ENCODE results near the gene EVI5L.

Gene EVI5L

DNA sequence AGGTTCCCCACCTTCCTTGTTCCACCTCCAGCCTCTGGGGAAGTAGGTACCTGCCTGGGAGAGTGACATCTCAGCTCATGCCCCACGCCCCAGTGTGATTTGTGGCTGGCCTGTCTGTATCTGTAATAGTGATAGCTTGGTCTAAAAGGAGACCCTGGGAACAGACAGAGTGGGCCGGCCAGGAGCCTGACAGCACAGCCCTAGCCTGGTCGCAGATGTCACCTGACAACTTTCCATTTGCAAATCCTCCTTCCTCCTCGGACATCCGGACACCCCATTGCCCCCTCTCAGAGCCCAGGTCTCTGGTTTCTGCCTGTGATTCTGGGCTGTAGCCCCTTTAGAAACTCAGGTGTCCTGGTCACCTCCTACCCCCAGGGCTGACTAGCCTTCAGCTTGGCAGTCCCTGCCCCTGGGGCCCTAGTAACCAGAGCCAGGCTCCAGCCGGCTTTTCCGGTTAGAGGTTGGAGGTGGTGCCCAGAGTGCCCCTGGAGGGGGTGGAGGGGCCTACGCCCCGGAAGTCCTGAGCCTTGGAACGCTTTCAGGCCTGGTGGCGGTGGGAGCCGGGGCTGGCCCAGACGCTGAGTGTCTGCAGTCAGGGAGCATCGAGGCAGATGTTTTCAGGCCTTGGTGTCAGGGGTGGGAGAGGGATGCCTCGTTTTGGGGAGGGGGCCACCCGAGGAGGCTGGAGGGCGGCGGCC, 64.7 kb downstream of the EVI5L start:
- DNase-seq (ENCODE audit: low read depth in 2 of 2, low spot score in 1 of 2) = no peak

DNA sequence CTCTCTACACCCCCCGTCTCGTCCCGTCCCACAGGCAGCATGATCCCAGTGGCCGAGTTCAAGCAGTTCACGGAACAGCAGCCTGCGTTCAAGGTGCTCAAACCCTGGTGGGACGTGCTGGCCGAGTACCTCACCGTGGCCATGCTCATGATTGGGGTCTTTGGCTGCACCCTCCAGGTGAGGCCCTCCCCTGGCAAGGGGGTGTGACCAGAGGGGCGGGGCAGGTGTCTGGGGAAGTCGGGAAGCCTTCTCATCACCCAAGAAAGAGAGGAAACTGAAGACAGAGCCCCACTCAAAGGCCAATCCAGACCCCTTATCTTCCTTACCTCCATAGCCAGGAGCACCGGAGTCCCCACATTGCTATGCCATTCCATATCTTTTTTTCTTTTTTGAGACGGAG, 65.5 kb downstream of the EVI5L start:
- no peak for DNase-seq (ENCODE audit: low read depth in 2 of 2, low spot score in 1 of 2)

DNA sequence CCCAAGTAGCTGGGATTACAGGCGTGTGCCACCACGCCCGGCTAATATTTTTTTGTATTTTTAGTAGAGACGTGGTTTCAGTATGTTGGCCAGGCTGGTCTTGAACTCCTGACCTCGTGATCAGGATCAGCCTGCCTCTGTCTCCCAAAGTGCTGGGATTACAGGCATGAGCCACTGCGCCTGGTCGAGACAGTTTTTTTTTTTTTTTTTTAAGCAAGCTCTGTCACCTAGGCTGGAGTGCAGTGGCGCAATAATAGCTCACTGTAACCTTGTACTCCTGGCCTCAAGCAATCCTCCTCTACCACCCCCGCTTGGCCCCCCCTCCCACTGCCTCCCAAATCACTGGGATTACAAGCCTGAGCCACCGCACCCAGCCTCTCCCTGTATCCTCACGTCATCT, 67.3 kb downstream of the EVI5L start:
- DNase-seq (ENCODE audit: low read depth in 2 of 2, low spot score in 1 of 2) = no peak

DNA sequence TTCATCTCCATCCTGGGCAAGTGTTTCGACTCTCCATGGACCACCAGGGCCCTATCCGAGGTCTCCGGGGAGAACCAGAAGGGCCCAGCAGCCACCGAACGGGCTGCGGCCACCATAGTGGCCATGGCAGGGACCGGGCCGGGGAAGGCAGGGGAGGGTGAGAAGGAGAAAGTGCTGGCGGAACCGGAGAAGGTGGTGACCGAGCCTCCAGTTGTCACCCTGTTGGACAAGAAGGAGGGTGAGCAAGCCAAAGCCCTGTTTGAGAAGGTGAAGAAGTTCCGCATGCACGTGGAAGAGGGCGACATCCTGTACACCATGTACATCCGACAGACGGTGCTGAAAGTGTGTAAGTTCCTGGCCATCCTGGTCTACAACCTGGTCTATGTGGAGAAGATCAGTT, 68.9 kb downstream of the EVI5L start:
- DNase-seq (ENCODE audit: low read depth in 2 of 2, low spot score in 1 of 2) = no peak

DNA sequence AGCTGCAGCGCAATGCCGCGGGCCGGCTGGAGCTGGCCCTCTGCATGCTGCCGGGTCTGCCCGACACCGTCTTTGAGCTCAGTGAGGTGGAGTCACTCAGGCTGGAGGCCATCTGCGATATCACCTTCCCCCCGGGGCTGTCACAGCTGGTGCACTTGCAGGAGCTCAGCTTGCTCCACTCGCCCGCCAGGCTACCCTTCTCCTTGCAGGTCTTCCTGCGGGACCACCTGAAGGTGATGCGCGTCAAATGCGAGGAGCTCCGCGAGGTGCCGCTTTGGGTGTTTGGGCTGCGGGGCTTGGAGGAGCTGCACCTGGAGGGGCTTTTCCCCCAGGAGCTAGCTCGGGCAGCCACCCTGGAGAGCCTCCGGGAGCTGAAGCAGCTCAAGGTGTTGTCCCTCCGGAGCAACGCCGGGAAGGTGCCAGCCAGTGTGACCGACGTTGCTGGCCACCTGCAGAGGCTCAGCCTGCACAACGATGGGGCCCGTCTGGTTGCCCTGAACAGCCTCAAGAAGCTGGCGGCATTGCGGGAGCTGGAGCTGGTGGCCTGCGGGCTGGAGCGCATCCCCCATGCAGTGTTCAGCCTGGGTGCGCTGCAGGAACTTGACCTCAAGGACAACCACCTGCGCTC, 69.8 kb downstream of the EVI5L start:
- DNase-seq (ENCODE audit: low read depth in 2 of 2, low spot score in 1 of 2) = no peak

DNA sequence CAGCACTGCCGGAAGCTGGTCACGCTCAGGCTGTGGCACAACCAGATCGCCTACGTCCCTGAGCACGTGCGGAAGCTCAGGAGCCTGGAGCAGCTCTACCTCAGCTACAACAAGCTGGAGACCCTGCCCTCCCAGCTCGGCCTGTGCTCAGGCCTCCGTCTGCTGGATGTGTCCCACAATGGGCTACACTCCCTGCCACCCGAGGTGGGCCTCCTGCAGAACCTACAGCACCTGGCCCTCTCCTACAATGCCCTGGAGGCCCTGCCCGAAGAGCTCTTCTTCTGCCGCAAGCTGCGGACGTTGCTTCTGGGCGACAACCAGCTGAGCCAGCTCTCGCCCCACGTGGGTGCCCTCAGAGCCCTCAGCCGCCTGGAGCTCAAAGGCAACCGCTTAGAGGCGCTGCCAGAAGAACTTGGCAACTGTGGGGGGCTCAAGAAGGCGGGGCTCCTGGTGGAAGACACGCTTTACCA, 70.4 kb downstream of the EVI5L start:
- DNase-seq (ENCODE audit: low read depth in 2 of 2, low spot score in 1 of 2) = no peak

DNA sequence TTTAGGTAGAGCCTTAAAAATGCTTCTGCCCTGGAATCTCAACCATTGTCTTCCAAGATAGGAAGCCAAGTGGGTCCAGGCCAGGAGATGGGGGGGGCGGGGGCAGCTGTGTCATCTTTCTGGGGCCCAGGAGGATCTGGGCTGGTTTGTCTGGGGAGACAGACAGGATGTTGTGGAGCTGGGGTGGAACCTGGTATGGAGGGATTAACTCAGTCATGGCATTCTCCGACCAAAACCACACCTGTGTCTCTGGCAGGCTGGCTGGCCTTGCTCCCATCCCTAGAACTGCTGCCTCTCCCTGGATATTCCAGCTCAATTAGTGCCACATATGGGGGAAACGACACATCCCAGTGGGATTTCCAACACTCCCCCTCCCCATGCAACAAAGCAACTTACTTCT, 70.9 kb downstream of the EVI5L start:
- no peak for DNase-seq (ENCODE audit: low read depth in 2 of 2, low spot score in 1 of 2)

DNA sequence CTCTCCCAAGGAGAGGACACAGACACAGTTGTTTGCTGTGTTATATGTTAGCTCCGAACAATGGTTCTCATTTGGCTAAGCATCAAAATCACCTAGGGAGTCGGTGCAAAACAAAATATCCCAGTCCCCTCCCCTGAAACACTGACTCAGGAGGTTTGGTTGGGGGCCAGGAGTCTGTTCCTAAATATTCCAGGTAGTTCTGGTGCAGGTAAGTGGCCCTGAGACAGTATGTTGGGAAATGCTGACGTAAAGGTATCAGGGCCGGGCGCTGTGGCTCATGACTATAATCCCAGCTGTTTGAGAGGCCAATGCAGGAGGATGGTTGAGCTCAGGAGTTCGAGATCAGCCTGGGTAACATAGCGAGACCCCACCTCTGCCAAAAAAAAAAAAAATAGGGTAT, 71.3 kb downstream of the EVI5L start:
- DNase-seq (ENCODE audit: low read depth in 2 of 2, low spot score in 1 of 2) = no peak

DNA sequence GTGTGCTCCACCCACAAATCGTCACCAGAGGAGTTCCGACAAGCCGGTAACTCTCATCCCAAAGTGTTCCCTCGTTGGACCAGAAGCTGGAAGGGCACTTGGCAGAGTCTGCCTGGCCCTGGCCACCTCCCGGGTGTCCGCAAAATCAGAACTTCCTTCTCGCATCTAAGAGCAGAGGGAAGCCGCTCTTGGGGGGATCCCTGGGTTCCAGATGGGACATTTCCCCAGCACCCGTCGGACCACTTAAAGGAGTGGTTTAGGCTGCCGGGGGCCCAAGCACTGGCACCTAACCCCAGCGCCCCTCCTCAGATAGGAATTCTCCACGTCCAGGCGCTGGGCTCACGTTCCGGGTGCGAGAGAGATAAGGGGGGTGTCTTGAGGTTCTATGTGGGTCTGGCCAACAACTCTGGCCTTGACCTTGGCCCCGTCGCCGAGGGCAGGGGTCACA, 72.8 kb downstream of the EVI5L start:
- no peak for DNase-seq (ENCODE audit: low read depth in 2 of 2, low spot score in 1 of 2)

DNA sequence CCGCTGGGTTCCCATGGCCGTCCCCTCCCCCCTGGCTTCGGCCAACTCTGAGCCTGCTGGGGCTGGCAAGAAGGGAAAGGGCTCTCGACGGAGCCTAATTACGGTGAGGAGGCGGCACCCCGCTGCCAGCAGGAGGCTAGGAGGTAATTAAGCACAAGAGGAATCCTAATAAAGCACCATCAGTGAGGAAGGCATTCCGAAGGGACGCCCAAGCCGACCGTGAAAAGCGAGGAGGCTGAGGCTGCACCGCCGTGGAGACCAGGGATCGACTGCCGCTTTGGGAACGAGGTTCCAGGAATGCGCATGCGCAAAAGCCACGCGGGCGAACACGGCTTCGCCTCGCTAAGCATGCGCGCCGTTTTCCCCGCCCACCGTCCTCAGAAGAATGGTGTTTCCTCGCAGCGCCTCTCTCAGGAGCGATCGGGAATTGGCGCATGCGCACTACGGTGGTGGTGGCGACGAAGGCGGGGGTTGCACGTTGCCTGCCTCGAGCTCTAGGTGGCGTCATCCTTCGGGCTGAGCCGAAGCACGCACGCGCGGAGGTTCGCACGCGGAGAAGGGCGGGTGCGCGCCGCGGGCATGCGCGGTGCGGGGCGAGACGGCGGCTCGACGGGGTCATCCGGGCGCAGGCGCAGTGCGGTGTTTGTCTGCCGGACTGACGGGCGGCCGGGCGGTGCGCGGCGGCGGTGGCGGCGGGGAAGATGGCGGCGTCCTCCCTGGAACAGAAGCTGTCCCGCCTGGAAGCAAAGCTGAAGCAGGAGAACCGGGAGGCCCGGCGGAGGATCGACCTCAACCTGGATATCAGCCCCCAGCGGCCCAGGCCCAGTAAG, 73.4 kb downstream of the EVI5L start, which contains the start of gene MAP2K7:
MAP2K7 (plus strand) TSS at position 634 of the 830 bp plus-strand sequence; CDS start at position 702, 68 bp downstream.
- peak; percentile 100 for DNase-seq (ENCODE audit: low read depth in 2 of 2, low spot score in 1 of 2)

DNA sequence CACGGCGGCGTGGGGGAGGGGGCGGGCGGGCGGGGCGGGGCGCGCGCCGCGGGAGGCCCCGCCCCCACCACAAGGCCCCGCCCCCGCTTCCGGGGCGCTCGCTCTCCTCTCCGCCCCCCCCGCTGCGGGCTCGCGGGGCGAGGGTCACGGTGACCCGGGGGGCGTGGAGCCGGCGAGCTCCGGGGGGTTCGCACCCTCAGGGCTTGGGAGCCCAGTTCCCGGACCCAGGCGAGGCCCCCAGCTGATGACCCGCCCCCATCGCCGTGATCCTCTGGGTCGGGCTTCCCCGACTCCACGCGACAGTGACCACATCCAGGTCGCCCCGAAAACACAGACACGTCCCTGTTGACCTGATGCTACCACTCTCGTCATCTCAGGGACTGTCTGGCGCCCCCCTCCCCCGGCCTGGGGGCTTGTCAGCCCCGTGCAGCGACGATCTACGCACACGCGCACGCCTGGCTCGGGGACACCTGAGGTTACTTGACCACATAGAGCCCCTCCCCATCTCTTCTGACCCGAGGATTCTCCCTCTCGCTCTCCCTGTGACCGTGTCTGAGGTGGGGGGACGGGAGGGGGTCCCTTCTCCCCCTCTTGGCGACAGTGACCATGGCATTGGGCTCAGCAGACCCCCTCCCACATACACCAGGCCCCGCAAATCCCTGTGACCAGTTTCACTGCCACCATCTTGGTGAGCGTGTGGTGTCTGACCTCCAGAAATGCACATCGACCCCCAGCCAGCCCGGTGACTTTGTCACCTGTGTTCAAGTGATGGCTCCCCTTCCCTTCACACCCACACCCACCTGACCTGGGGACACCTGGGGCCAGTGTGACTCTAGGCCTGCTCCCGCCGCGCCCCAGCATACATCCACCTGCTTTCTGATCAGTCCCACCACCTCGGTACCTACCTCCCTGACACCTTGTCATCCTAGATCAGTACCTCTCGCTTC, 74.3 kb downstream of the EVI5L start:
- DNase-seq (ENCODE audit: low read depth in 2 of 2, low spot score in 1 of 2) = peak in 1 of 2 donors; percentile 37

DNA sequence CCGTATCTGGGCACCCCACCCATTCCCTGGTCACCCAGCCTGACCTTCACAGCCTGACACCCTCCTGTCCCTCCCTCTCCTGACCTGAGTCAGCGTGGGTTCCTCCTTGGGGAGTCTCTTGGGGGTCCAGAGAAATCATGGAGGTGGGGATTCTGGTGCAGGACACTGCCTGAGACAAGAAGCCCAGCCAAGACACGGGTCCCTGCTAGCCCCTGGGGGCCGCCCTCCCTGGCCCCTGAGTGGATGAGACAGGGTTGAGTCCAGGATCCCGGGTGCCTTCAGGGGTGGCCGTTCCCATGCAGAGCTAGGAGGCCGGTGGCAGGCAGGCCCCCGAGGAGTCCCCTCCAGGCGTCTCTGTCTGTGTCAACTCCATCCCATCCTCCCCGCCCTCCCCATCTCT, 75.2 kb downstream of the EVI5L start:
- no peak for DNase-seq (ENCODE audit: low read depth in 2 of 2, low spot score in 1 of 2)

DNA sequence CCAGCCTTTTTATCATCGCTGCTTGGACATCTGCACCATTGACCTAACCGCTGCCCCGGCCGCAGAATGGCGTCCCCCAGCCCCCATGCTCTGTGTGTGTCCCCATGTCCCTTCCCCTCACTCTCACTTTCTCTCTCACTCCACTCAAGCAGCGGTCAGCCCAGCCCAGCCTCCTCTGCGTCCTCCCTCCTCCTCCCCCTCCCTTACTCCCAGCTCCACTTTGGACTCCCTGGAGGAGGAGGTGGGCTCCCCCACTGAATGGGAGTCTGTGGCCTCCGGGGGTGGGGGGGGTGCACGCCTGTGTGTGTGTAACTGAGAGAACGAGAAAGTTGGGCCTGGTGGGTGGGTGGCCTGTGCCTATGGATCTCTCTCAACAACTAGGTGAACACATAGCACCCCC, 75.8 kb downstream of the EVI5L start:
- DNase-seq (ENCODE audit: low read depth in 2 of 2, low spot score in 1 of 2) = no peak

DNA sequence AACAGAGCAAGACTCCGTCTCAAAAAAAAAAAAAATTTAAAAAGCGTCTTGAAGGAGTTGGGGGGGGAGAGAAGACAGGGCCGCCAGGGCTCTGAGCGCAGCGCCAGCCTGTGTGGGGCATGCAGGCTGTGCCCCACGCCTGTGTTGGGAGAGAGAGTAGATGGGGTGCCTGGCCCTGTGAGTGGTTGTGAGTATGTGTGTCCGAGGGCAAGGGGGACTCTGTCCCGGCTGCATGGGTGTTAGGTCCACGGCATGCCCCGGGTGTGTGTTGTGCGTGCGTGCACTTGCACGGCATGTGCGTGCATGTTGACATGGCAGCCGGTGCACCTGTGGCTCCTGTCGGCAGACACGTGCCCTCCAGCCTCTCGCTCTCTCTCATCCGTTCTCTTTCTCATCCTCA, 77.1 kb downstream of the EVI5L start:
- DNase-seq (ENCODE audit: low read depth in 2 of 2, low spot score in 1 of 2) = no peak

DNA sequence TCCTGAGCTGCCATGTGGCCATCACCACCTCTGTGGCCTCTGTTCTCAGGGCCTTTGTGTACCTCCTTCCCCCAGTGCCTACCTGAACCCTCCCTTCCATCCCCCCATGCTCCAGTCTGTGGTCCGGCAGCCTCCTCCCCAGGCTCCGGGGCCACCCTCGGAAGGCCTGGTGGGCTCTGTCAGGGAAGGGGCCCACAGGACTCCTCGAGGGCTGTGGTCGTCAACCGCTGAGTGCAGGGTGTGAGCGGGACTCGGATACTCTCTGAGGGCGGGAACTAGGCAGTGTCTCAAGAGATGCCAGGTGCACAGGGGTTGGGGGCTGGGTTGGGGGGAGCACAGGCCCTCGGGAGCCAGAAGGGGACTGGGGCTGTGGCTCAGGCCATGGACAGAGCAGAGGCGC, 77.5 kb downstream of the EVI5L start:
- no peak for DNase-seq (ENCODE audit: low read depth in 2 of 2, low spot score in 1 of 2)

DNA sequence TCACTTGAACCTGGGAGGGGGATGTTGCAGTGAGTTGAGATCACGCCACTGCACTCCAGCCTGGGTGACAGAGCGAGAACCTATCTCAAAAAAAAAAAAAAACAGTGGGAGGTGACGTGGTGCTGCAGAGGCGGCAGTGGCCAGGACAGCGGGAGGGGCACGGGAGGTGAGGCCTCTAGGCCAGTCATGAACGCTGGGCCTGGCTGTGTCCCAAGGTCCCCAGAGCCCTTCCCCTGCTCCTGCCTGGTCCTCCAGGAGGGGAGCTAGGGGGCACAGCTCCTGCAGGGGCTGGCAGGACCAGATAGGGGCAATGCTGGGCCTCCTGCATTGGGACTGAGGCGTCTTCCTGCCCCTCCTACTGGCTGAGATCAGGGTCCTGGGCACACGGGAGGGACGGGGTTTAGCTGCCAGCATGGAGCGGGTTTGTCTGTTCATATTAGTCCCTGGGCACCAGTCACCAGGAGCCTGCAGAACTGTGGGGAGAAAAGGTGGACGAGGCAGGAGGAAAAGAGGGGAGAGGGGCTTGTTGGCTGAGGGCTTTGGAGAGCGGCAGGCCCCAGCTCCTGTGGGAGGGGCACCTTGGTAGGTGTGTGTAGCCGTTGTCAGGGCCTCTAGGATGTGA, 78.2 kb downstream of the EVI5L start:
- DNase-seq (ENCODE audit: low read depth in 2 of 2, low spot score in 1 of 2) = no peak

DNA sequence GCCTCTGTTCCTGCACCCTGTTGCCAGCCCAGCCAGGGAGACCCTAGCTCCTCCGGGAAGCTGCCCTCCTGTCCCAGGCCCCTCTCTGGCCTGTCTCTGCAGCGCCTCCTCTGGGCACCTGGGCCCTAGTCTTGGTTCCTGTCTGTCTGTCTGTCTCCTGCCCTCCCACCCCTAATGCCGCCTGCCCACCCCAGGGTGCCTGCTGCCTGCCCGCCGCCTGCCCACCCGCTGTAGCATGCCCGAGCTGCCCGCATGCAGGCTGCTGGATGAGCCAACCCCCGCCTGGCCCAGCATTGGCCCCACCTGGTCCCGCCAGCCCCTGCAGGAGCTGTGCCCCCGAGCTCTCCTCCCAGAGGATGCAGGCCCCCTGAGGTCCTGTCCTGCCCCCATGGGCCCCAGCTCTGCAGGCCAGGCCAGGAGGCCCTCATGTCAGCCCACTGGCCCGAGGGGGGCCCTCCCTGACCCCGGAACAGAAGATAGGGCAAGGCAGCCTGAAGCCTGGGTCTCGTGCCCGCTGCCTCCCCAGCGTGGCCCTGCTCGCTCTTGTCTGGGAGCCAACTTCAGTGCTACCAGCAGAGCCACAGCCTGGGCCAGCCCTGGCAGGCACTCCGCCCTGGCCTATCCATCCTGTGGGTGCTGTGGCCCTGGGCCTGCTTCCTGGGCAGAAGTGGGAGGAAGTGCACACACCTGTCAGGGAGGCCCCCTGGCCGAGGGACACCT, 78.9 kb downstream of the EVI5L start:
- no peak for DNase-seq (ENCODE audit: low read depth in 2 of 2, low spot score in 1 of 2)

DNA sequence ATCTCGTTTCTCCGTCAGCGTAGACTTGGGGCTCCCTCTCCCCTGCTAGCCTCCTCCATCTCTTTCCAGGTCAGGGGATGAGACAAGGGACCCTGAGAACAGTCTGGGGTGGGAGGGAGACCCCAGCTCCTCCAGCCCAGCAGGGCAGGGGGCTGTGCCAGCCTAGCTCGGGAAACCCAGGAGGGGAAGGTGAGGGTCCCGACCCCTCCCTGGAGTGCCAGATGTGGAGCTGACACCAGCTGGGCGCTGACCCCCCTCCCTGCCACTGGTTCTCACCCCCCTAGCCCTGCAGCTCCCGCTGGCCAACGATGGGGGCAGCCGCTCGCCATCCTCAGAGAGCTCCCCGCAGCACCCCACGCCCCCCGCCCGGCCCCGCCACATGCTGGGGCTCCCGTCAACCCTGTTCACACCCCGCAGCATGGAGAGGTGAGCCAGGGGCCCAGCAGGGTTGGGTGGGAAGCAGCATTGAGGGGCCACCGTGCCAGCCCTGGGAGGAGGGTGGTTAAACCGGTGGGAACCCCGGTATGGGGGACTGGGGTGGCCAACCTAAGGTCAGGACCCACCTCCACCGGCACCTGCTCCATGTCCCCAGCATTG, 79.6 kb downstream of the EVI5L start:
- DNase-seq (ENCODE audit: low read depth in 2 of 2, low spot score in 1 of 2) = no peak

Measured in stimulated activated CD8-positive, alpha-beta memory T cell treated with anti-CD3 and anti-CD28 coated beads, Interleukin-4, amount 100 ng/mL, for 1 hour (primary cell).